Effector memory CD4-positive, alpha-beta T cell (primary cell): Measurements from ENCODE around the gene ASTN2.
"Not testable (repeated sequence)": the region's sequence is repeated elsewhere in the genome, so short reads cannot be mapped to it uniquely, and the experiment has no call there.

Experiments used
- DNase-seq, 3 donors: peaks; one replicate each; pipeline ENCODE4 v3.0.0-alpha.2; 2020
- H3K27ac ChIP-seq: 2 replicates; pipeline ENCODE4 v1.7.0; 2013; ENCODE audit warnings: mild to moderate bottlenecking, low read length, moderate library complexity; ENCODE audit not compliant: insufficient read depth, poor library complexity, severe bottlenecking
- H3K27me3 ChIP-seq: replicated peaks from 2 replicates; pipeline ENCODE4 v1.7.0; 2013; ENCODE audit warnings: mild to moderate bottlenecking, low read length; ENCODE audit not compliant: insufficient read depth, control insufficient read depth, poor library complexity, severe bottlenecking
- H3K36me3 ChIP-seq: 2 replicates; pipeline ENCODE4 v1.7.0; 2013; ENCODE audit warnings: mild to moderate bottlenecking, low read length, moderate library complexity; ENCODE audit not compliant: control insufficient read depth, insufficient read depth
- H3K4me1 ChIP-seq: 2 replicates; pipeline ENCODE4 v1.7.0; 2013; ENCODE audit warnings: low read length, mild to moderate bottlenecking; ENCODE audit not compliant: control insufficient read depth, insufficient read depth, poor library complexity, severe bottlenecking
- H3K4me3 ChIP-seq: 2 replicates; pipeline ENCODE4 v1.7.0; 2013; ENCODE audit warnings: low read length, low read depth, mild to moderate bottlenecking; ENCODE audit not compliant: insufficient read depth, poor library complexity, severe bottlenecking
- H3K9me3 ChIP-seq: 2 replicates; pipeline ENCODE4 v1.7.0; 2013; ENCODE audit warnings: mild to moderate bottlenecking, low read length, moderate library complexity; ENCODE audit not compliant: control insufficient read depth

The ASTN2 gene

DNA sequence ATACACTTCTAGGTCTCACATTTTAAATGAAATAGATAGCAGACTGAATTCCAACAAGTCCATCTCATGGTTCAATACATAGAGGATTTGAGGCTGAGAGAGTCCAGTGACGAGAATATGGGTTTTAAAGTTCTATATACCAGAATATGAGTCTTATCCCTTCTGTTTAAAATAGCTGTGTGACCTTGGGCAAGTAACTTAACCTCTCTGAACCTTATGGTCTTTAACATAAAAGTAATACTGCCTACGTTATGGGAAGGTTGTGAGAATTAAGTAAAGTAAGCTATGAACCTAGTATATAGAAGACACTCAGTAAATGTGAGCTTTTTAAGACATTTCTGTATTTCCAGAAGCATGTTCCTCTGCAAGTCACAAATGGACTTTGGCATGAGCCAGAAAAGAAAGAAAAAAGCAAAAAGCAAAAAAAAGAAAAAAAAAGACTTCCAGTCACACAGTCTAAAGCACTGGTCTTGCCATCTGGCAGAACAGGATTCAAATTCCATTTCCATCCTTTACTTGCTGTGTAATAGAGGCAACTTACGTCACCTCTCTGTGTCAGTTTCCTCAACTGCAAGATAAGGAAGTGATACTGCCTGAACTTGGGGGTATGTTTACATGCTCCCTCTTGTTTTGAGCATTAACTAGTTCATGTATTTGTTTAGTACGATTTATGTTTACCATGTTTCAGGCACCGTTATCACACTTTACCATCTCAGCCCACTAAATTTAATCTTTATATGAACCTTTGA is 479.5 kb downstream of the ASTN2 start:
- Histone ChIP-seq H3K4me1 (no peaks in the 10 kb centered on the region), H3K4me3 (no peak overlapping the region), H3K36me3 (no peaks in the 10 kb centered on the region), H3K27me3 (no peaks in the 10 kb centered on the region), H3K9me3 (no peaks in the 10 kb centered on the region), H3K27ac (no peak overlapping the region)
- no peak for DNase-seq

DNA sequence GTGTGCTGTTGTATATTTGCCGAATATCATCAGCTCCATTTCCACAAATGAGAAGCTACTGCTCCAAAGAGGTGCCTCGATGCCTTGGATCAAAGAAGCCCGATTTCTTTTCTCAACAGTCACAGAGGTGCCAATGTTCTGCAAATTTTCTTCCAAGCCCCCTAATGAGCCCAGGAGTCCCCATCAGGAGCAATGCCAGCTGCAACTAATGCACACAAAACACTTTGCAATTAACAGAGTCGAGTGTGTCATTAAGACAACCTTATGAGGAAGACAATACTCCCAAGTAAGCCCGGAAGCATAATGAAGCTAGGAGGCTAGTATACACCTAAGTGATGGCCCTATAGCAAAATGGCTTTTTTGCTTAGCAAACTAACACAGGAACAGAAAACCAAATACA is 480.7 kb downstream of the ASTN2 start:
- no peak for DNase-seq
- Histone ChIP-seq H3K27ac (no peak overlapping the region), H3K36me3 (no peaks in the 10 kb centered on the region), H3K4me1 (no peaks in the 10 kb centered on the region), H3K9me3 (no peaks in the 10 kb centered on the region), H3K27me3 (no peaks in the 10 kb centered on the region), H3K4me3 (no peak overlapping the region)

DNA sequence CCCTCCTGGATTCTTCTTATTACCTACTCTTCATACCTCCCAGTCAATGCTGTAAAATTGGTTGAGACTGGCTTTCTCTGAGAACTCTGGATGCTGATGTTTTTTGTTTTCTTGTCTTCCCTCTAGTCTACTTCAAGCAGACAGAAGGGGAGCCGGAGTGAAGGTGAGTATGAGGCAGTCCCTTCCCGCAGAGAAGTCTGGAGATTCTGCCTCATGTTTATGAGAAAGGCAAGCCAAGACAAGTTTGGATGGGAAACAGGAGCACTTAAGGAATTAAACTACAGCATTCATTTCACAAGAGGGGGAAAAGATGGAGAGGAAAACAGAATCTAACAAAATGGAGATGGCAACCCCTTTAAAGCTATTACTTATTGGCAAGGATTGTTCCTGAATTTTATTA is 481.6 kb downstream of the ASTN2 start:
- Histone ChIP-seq H3K27ac (no peak overlapping the region), H3K4me3 (no peak overlapping the region)
- no peak for DNase-seq

DNA sequence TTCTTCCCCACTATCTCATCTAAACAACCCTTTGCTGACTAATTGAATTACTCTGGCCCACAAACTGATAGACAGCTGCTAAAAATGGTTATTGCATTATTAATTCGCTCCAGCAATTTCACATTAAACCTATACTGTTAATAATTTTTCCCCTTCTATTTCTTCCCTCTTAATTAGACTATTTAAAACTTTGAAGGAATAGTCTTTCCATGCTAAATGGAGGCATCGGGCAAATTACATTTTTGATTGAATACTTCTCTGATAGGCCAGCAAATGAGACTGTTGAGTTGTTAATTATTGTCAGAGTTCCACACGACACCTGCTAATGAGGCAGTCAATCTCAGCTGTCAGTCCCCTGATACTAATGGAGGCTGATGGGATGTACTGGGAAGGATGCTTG is 485.2 kb downstream of the ASTN2 start:
- H3K27ac ChIP-seq, result no peak overlapping the region
- no peak for DNase-seq
- no peaks in the 10 kb centered on the region for H3K27me3 ChIP-seq
- no peaks in the 10 kb centered on the region for H3K4me1 ChIP-seq
- no peaks in the 10 kb centered on the region for H3K9me3 ChIP-seq
- no peak overlapping the region for H3K4me3 ChIP-seq
- no peaks in the 10 kb centered on the region for H3K36me3 ChIP-seq

More for the DNA sequence above, 481.6 kb downstream of the ASTN2 start:
- Histone ChIP-seq H3K27me3 (no peaks in the 10 kb centered on the region), H3K36me3 (no peaks in the 10 kb centered on the region), H3K9me3 (no peaks in the 10 kb centered on the region), H3K4me1 (no peaks in the 10 kb centered on the region)

DNA sequence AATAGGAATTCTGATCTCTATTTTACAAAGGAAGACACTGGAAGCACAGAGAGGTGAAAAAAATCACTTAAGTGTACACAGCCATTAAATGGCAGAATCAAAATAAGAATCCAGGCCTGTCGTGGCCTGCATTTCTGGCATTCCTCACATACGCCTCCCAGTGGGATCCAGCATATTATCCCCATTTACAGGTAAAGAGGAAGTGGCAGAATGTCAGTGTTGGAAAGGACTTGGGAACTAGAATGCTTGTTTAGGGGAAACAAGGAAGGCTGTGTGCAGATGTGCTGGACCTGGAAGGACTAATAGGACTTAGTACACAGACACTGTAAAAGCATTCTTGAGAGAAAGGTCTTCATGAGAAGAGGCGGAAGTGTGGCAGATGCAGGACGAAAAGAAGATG is 486.0 kb downstream of the ASTN2 start:
- DNase-seq, result no peak
- H3K4me1 ChIP-seq, result no peaks in the 10 kb centered on the region
- no peaks in the 10 kb centered on the region for H3K27me3 ChIP-seq
- no peak overlapping the region for H3K4me3 ChIP-seq
- H3K9me3 ChIP-seq, result no peaks in the 10 kb centered on the region
- no peak overlapping the region for H3K27ac ChIP-seq
- no peaks in the 10 kb centered on the region for H3K36me3 ChIP-seq

DNA sequence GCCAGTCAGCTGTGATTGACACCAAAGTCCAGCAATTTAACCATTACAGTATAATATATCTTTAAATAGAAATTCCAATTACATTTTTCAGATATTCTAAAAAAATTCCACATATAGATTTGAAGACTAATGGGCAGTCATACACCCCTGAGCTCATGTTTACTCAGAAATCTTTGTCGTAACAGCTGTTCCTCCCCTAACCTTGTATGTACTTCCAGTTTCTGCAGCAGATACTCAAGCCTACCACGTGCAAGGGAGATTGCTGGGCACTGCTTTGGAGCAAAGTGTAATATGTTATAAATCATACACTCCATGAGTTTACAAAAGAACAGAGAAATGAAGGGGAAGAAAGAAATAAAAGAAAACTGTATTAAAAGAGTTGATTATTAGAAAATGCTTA is 486.6 kb downstream of the ASTN2 start:
- DNase-seq, result no peak
- no peak overlapping the region for H3K4me3 ChIP-seq
- H3K36me3 ChIP-seq, result no peaks in the 10 kb centered on the region
- no peaks in the 10 kb centered on the region for H3K27me3 ChIP-seq
- no peaks in the 10 kb centered on the region for H3K4me1 ChIP-seq
- no peak overlapping the region for H3K27ac ChIP-seq
- H3K9me3 ChIP-seq, result no peaks in the 10 kb centered on the region

DNA sequence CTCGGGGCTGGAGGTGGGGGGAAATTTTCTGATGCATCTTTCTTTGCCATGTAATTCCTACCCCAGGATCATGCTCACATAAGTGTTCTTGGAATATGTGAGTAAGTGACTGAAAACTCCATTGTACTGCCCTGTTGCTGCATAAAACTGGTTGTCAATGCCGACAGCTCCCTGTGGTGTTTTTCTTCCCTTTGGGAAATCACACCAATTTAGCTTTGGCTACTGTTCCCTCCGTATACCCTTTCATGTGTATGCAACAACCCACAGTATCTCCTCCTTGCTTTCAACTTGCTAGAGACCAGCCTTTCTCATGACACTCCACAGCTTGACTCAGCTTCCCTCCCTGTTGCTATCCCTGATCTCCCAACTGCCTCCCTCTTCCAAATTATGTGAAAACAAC is 487.1 kb downstream of the ASTN2 start:
- DNase-seq, result no peak
- H3K4me3 ChIP-seq, result no peak overlapping the region
- no peaks in the 10 kb centered on the region for H3K27me3 ChIP-seq
- H3K27ac ChIP-seq, result no peak overlapping the region
- H3K36me3 ChIP-seq, result no peaks in the 10 kb centered on the region
- no peaks in the 10 kb centered on the region for H3K9me3 ChIP-seq
- no peaks in the 10 kb centered on the region for H3K4me1 ChIP-seq

DNA sequence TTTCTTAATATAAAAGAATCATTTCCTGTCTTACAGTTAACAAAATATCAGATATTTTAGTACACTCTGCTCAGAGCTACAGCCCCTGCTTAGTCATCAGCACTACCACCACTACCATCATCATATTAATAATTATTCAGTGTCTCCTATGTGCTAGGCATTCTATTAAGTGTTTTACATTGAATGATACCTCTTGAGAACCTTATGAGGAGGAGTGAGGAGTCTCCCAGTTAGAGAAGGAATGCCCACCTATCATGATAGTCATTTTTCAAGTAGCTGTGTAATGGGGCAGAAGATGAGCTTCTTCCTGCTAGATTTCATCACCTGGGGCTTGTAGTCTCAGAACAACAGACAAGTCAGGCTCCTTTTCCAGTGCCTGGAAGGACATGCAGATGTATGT is 489.7 kb downstream of the ASTN2 start:
- Histone ChIP-seq H3K27ac (no peak overlapping the region), H3K4me1 (no peaks in the 10 kb centered on the region), H3K36me3 (no peaks in the 10 kb centered on the region), H3K27me3 (no peaks in the 10 kb centered on the region), H3K9me3 (no peaks in the 10 kb centered on the region), H3K4me3 (no peak overlapping the region)
- no peak for DNase-seq

DNA sequence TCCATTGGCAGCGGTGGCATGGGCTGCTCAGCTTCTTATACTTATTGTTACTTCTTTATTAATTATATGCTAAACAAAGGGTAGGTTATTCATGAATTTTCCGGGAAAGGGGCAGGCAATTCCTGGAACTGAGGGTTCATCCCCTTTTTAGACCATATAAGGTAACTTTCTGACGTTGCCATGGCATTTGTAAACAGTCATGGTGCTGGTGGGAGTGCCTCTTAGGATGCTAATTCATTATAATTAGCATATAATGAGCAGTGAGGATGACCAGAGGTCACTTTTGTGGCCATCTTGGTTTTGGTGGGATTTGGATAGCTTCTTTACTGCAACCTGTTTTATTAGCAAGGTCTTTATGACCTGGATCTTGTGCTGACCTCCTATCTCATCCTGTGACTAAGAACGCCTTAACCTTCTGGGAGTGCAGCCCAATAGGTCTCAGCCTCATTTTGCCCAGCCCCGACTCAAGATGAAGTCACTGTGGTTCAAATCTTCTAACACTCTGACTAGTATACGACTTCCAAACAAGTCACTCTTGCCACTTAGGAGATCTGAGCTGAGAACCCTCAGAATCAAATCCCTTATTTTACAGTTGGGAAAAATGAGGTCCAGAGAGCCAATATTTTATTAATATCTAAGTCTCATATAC is 490.3 kb downstream of the ASTN2 start:
- no peaks in the 10 kb centered on the region for H3K9me3 ChIP-seq
- H3K4me3 ChIP-seq, result no peak overlapping the region
- no peaks in the 10 kb centered on the region for H3K27me3 ChIP-seq
- no peak overlapping the region for H3K27ac ChIP-seq
- no peaks in the 10 kb centered on the region for H3K4me1 ChIP-seq
- no peaks in the 10 kb centered on the region for H3K36me3 ChIP-seq
- DNase-seq, result no peak

DNA sequence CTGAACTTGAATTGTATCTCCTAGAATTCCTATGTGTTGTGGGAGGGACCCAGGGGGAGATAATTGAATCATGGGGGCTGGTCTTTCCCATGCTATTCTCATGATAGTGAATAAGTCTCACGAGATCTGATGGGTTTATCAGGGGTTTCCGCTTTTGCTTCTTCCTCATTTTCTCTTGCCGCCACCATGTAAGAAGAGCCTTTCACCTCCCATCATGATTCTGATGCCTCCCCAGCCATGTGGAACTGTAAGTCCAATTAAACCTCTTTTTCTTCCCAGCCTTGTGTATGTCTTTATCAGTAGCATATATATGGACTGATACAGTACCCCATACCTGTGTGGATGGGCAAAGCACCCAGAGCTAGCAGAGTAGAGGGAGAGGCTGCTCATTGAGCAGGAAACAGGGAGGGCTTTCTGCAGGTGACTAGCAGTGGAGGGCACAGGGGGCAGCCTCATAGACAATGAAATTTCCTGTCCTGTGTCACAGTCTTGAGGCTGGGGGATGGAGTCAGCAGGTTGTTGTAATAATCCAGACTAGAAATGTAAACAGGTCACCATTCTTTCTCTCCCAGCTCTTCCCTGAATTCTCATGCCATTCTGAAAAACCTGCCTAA is 496.9 kb downstream of the ASTN2 start:
- not testable (repeated sequence) for H3K27me3 ChIP-seq, DNase-seq, H3K9me3 ChIP-seq, H3K4me3 ChIP-seq, H3K27ac ChIP-seq, H3K36me3 ChIP-seq, H3K4me1 ChIP-seq
